GM18951 (cell line): ENCODE data around the gene PCDH15.

Source experiments
- POLR2A ChIP-seq: IDR thresholded peaks from 4 replicates; pipeline ENCODE4 v1.6.1; 2011; ENCODE audit warnings: mild to moderate bottlenecking; ENCODE audit not compliant: insufficient read length, insufficient read depth; ENCODE audit errors: extremely low read depth
- in situ Hi-C: fragments of 300-500 bp; cut with MboI; formaldehyde crosslinking; loops from one replicate; pipeline ENCODE4 v1.12.0; 2022; ENCODE audit warnings: low sequenced_read_pairs, mixed read lengths, inconsistent platforms; ENCODE audit not compliant: unreplicated experiment

Gene PCDH15

DNA sequence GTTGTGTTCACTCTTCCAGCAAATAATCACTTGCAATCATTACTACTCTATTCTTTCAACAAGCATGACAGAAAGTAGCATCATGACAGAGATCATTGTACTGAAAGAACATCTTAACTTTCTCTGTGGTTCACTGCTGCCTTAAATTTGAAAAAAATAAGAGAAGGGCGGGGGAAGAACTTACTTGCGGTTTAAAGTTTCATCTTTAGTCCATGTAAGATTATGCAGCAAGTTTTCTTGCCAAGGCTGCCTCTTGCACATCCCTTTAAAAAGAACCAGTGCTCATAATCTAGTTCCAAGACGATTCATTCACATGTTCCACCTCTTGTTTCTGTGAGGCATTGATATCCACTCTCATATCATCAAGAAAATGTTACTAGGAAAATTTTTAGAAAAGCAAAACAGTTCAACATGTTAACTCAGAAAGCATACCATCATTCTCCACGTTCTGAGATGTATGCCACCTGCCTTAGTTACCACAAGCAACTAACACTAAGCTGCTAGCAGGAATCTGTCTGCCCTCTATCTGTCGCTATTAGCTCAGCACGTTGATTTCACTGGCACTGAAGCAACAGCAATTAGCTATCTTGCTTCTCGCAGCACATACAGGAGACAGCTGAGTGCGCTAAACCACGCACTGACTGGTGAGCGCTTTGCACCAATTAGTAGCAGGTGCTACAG, at the start of gene PCDH15:
PCDH15 (minus strand) TSS at position 491 of the 681 bp plus-strand sequence. CDS start 136,969 bp downstream, outside the sequence.
- no peak for TF ChIP-seq POLR2A
- in situ Hi-C loops, result no loop called here

DNA sequence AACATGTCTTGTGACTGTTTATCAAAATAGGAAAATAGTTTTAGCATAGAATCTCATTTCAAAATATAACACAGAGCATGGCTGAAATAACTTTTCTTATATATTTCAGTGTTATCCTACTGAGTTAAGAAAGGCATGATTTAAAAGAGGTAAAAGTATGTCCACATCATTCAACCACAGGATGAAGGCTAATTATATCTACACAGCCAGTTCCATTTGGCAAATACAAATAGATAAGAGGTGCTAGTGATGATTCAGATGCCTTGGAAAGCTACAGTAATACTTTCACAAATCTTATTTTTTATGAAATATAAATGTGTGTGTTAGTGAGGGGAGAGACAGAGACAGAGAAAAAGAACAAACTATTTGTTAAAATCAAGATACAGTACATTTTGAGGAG, 42.9 kb upstream of the PCDH15 start:
- in situ Hi-C loops, result no loop called here
- TF ChIP-seq POLR2A, result no peak

DNA sequence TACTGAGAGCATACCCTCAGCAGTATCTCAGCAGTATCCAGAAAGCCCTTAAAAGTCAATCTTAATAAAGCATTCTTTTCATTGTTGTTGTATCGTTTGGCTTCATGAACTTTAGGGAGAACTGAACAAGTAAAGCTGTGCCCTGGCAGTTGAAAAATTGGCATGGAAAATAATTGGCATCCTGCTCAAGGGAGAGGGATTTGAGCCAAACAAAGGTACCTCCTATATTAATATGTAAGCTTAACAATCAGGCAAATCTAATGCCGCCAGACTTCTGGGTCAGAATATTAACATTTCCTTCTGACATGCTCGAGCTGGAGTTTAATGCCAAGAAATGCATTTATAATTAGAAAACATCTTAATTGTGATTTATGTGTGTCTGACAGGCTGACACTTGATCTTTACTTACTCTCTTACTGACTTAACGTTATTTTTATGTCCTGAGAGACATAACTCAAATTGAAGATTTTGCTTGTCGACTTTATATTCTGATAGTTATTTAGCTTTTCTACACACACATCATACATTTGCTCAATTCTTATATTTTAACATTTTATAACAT, 42.1 kb upstream of the PCDH15 start:
- no peak for TF ChIP-seq POLR2A
- in situ Hi-C loops, result no loop called here

DNA sequence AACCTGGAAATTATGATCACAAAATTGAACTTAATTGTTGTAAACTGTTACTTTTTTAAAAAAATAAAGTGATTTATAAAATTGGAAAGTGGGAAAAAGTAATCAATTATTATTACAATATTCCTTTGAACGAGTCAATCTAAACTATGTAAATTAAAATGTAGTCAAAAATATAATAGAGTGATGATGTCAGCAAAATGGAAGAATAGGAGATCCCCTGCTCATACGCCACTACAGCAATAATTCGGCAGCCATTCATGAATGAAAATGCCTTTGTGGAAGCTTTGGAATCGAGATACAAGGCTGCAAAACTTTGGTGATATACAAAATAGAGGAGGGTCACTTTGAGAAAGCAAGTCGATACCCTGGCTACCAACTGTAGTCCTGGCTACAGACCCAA, 36.4 kb upstream of the PCDH15 start:
- in situ Hi-C loops, result no loop called here

DNA sequence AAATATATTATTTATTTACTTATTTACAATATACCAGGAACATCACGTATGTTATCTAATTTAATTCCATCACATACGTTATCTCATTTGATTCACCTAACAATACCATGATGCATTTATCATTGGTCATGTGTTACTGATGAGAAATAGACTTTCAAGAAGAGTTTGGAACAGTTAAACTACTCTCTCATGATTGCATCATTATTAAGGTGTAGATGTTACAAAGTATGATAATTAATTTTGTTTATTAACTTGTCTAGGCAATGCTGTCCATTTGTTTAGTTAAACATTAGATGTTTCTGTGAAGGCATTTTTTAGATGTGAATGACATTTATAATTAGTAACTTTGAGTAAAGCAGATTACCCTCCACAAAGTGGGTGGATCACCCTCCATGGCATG, 32.0 kb upstream of the PCDH15 start:
- no peak for TF ChIP-seq POLR2A
- in situ Hi-C loops, result no loop called here

More for the DNA sequence above, 36.4 kb upstream of the PCDH15 start:
- no peak for TF ChIP-seq POLR2A

DNA sequence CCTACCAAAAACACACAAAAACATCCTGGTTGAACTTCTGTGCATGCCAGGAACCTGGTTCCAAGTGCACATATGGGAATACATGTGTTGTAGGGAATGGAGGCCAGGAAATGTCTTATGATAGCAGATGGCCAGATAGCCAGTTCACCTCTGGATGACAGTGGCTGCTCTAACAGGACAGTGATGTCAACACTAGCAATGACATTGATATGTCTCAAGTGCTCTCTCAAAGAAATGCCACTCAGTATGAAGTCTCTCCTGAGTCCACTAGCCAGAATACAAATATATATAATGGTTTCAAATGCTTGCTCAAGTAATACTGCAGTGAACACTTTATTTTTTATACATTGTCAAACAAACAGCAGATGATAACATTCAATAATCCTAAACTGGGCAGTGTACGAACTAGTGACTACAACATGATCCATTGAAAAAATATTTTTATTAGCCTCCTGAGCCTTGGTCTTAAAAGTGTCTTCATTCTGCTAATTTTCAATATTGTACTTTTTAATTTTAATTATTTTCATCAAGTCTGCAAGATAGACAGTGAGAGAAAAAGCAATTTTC, 26.0 kb upstream of the PCDH15 start:
- no peak for TF ChIP-seq POLR2A

DNA sequence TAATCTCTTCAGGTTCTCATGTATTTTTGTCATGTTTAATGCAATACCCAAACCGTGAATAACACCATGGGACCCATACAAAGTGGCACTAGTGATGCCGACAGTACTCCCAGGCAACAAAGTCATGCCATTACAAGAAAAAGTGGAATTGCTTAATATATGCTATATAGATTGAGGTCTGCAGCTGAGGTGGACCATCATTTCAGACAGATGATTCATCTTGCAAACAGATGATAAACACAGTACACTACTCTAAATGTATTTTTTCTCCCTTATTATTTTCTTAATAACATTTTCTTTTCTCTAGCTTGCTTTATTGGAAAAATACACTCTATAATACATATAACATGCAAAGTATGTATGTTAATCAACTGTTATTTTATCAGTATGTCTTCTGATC, 14.6 kb upstream of the PCDH15 start:
- in situ Hi-C loops, result no loop called here
- no peak for TF ChIP-seq POLR2A

More for the DNA sequence above, 26.0 kb upstream of the PCDH15 start:
- in situ Hi-C loops, result no loop called here

DNA sequence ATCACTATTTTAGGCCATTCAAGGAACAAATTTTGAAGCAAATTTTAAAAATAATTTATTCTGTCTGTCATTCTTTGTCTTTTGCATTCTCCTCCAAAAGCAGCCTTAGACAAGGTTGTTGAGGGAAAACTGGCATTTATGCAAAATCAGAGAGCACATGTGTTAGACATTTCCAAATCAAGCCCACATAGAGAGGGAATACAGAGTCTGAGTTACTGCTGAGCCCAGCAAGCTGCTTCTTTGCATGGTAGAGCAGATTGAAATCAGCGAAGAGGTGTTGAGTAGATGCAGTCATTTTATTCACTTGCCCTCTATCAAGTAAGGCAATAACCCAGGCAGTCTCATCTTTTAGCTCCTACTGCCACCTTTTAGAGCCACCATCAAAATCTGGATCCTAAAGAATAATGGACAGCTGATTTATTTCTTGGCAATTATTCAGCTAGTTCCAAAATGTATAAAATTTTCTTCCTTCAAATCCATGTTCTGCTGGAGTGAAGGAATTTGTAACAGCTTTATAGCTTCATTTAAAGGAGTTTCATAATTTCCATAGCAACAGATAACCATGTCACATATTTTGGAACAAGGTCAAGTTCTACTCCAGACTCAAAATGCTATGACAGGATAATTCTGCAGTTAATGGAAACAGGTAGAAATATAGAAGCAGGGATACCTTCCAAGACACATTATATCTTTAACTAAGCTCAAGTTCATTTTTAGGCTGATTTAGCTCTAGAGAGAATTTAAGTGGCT, 7.3 kb upstream of the PCDH15 start:
- in situ Hi-C loops, result no loop called here
- TF ChIP-seq POLR2A, result no peak

DNA sequence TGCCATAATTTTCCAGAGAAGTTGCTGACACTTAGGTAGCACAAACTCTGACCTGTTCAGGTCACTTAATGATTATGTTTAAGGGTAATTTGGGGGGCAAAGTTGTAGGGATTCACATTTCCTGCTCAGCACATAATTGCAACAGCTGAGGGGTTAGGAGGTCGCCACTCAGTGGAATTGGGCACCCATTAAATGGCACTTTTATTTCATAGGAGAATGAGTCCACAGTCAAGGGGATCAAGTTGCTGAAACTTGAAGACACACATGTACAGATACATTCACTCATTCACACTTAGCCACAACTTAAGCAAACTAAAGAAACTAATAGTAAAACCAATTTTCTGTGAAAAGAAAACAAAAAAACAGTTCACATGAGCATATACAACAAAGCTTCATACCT, 1.5 kb downstream of the PCDH15 start:
- TF ChIP-seq POLR2A, result no peak

DNA sequence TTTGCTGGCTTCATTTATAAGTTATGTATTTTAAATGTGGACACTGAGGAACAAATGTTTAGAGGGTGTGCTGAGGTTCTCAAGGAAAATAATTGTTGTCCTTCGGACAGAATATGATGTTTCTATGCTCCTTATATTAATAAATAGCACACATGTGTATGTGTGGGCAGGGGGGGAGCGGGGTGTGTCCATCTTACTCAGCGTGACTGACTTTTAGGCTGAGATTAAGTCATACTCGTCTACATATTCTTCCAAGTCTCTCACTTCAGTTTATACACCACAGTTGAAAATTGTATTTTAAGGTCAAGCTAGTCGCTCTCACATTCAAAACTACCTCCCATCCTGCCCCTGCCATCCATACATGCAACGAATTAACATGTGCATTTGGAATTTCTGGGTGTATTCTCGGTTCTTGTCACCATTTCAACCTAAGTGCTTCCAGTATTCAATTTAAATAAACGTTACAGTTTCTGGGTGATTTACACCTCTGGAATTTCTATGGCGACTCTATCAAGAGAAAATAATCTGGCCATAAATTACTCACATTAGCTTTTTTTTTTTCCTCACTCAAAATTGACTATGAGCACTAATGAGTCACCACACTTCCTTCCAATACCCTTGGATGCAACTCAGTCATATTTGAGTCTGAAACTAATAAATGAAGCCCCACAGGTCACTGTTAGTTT, 3.3 kb downstream of the PCDH15 start:
- TF ChIP-seq POLR2A, result no peak
- in situ Hi-C loops, result no loop called here

More for the DNA sequence above, 1.5 kb downstream of the PCDH15 start:
- in situ Hi-C loops, result no loop called here

DNA sequence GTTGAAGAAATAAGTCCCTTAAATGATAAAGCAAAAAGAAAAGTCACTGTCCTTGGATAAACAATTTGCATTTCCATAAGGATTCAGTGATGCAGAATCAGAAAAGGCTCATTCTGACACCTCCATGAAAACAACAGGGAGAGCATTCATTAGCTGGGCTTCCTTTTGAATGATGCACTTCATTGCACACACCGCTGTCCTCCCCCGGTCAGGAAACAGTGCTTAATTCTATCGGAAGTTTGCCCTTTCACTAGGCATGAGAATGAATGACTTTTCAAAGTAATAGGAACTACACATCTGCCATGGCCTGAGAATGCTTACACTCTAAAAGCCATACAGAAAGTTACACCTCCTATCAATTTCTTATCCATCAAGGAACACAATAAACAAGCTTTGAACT, 4.2 kb downstream of the PCDH15 start:
- in situ Hi-C loops, result no loop called here
- no peak for TF ChIP-seq POLR2A

DNA sequence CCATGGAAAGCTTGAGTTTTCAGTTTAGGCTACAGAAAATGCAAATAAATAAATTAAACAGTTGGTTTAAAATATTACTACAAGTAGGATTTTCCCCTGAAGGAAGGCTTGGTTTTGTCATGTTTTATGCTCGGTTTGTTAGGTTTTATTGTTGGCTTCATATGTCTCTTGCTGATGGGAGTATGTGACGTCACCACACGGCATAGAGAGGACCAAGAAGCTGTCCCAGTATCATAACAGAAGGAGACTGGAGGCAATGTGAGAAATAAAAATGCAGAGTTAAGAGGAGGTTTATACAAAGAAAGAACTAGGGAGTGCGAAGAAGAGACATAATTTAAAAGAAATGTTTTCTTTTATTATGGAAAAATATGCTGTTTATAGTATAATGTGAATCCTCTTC, 24.4 kb downstream of the PCDH15 start:
- in situ Hi-C loops, result no loop called here
- no peak for TF ChIP-seq POLR2A
